Ovary (tissue), 3 donors: Measurements from ENCODE around the gene TAF1.

Experiments used
- CTCF ChIP-seq, 3 donors: fragments of 450-650 bp in 2 of 3; fragments of 200-600 bp in 1 of 3; IDR thresholded peaks; one replicate each; pipeline versions ENCODE4 v1.5.1 to v1.8.0; 2016 to 2022; ENCODE audit warnings: antibody characterized with exemption in 3 of 3, mild to moderate bottlenecking in 1 of 3
- EP300 ChIP-seq: sonication (generic); formaldehyde crosslinking; IDR thresholded peaks from one replicate; pipeline ENCODE4 v1.6.1; 2017; ENCODE audit warnings: antibody characterized with exemption
- POLR2A ChIP-seq: fragments of 450-650 bp; IDR thresholded peaks from one replicate; pipeline ENCODE4 v1.6.1; 2017; ENCODE audit warnings: antibody characterized with exemption, mild to moderate bottlenecking, moderate library complexity
- donor health status: DM: no; HTN: no; CAD: no.

- TF ChIP-seq CTCF (IDR thresholded peaks at IDR 0.05) (no peak), POLR2A (no peak), EP300 (no peak)
These were observed at the start of gene TAF1 for GRCh38 chrX:71365875-71366673.
